GM19463 (cell line): Measurements from ENCODE around the gene UBFD1.
"Not testable (repeated sequence)": the region's sequence is repeated elsewhere in the genome, so short reads cannot be mapped to it uniquely, and the experiment has no call there.

ENCODE experiments used
- ATAC-seq: cut with Tn5 transposase; IDR thresholded peaks from one replicate; pipeline ENCODE4 v1.9.1; 2021; ENCODE audit warnings: mild to moderate bottlenecking, moderate library complexity; ENCODE audit not compliant: unreplicated experiment

Gene UBFD1, protein sequence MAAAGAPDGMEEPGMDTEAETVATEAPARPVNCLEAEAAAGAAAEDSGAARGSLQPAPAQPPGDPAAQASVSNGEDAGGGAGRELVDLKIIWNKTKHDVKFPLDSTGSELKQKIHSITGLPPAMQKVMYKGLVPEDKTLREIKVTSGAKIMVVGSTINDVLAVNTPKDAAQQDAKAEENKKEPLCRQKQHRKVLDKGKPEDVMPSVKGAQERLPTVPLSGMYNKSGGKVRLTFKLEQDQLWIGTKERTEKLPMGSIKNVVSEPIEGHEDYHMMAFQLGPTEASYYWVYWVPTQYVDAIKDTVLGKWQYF

DNA sequence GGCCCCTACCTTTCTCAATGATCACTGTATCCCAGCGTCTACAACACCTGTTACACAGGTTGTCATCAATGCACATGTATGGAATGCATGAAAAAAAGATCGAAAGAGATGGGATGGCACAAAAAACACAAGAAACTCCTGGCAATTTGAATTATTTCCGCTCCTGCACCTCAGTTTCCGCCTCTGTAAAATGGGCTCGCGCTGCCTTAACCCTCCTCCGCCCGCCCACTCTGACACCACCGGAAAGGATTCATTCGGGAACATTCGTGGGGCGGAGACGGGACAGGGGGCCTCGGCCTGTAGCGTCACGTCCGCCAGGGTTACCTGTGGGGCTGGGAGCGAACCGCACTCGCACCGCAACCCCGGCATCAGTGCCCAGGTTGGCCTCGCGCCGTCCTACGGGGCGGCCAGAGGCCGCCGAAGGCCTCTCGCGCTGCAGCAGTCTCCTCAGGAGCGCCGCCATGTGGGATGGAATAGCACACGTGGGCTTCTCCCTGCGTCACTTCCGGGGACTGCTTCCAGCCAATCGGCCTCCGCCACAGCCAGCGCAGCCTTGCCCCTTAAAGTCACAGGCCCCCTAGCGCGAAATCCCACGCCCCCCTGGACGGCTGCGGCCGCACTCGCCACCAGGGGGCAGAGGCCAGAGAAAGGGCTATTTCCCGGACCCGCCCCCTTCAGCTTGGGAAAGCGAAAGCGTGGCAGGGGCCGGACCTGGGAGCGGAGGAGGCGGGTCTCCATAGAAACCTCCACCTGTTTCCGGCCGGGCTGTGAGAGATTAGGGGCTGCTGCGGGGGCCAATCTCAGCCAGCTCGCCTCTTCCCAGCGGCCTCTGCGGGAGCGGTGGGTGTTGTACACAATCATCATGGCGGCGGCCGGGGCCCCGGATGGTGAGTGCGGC is at the start of gene UBFD1, which contains the start of gene EARS2:
Gene UBFD1, plus strand, starts transcription at position 847 of the 898 bp plus-strand sequence. Its CDS starts 16 bp downstream, at position 863.
Gene EARS2, minus strand, starts transcription at position 470 of the 898 bp plus-strand sequence. Its CDS starts 7 bp downstream, at position 463.
- ATAC-seq: peak; percentile 87

DNA sequence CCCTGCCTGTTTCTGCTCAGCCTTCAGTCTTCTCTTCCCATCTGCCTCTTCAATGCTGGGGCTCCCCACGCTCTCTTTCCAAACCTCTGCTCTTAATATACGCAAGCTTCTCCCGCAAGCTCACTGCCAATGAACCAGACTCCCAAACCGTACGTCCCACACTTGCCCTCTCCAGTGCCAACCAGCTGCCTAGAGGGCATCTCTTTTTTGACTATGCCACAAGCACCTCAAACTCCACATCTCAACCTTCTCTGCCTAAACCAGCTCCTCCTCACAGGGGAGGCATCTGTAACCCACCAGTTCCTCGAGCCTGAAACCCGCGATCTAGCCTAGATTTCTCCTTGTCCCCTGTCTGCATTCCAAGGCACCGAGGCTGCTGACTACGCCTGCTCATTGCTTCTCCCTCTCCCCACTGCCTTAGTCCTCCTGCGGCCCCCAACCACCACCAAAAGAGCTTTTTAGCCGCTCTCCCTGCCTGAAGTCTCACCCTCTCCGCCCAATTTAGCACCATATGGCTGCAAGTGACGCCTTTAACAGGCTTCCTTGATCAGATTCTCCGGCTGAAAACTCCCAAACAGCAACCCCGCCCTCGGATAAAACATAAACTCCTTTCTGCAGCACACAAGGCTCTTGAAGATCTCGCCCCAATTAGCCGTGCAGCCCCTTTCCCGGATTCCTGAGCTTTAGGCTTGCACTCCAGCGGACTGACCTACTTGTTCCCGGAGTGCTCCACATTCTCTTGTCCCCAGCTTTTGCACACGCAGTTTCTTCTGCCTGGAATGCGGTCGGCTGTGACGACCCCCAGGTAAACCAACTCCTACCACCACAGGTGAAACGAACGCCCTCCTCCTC is 48.7 kb upstream of the UBFD1 start:
- ATAC-seq: no peak

- no peak for ATAC-seq
These were observed 48.1 kb upstream of the UBFD1 start for GRCh38 chr16:23509441-23509754.

DNA sequence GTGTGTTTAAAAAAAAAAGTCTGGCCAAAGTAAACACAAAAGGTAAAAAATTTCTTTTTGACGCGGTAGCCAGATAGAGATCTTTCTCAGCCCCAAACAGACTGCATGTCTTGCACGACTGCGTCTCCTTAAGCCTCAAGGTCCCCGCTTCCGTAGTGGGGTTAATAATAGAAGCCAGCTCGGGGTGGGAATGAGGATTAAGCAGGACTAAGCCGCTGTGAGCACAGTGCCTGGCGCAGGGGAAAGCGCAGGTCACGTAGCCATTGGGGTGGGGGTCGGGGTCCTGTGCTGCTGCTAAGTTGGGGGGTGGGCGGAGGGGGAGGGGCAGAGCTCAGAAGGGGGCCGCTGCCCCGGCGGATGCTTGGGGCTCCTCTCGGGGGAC is 47.8 kb upstream of the UBFD1 start:
- ATAC-seq: peak; percentile 6

- peak; percentile 73 for ATAC-seq
These were observed 47.2 kb upstream of the UBFD1 start, which contains the start of gene GGA2 for GRCh38 chr16:23510164-23510914. GGA2 (minus strand) TSS chr16:23510494; CDS start chr16:23510411, 83 bp downstream.

GRCh38 chr16:23510915-23511270 is 46.6 kb upstream of the UBFD1 start:
- not testable (repeated sequence) for ATAC-seq

- ATAC-seq: no peak
These were observed 45.8 kb upstream of the UBFD1 start for GRCh38 chr16:23511731-23512130.

- no peak for ATAC-seq
These were observed 45.3 kb upstream of the UBFD1 start for GRCh38 chr16:23512168-23512695.

DNA sequence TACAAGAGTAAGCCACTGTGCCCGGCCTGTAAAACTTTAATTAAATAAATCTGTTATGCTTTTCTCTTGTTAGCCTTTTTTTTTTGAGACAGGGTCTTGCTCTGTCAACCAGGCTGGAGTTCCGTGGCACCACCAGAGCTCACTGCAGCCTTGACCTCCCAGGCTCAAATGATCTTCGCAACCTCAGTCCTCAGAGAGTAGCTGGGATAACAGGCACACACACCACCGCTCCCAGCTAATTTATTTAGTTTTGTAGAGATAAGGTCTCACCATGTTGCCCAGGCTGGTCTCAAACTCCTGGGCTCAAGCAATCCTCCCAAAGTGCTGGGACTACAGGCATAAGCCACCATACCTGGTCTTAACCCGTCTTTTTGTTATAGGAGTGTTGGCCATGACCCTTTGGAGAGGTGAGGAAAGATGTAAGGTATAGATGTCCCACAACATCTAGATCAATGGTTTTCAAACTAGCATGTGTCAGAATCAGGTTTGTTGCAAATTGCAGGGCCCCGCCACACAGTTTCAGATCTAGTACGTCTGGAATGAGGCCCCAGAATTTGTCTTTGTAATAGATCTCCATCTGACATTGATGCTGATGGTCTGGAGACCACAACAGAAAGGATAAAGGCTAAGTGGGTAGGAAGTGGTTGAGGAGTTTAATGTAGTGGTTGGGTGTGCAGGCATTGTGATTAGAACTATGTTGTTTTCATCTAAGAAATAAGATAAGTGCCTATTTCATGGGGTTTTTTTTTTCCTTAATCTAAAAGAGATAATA is 43.0 kb upstream of the UBFD1 start:
- no peak for ATAC-seq

- ATAC-seq: no peak
These were observed 41.6 kb upstream of the UBFD1 start for GRCh38 chr16:23515881-23516280.

DNA sequence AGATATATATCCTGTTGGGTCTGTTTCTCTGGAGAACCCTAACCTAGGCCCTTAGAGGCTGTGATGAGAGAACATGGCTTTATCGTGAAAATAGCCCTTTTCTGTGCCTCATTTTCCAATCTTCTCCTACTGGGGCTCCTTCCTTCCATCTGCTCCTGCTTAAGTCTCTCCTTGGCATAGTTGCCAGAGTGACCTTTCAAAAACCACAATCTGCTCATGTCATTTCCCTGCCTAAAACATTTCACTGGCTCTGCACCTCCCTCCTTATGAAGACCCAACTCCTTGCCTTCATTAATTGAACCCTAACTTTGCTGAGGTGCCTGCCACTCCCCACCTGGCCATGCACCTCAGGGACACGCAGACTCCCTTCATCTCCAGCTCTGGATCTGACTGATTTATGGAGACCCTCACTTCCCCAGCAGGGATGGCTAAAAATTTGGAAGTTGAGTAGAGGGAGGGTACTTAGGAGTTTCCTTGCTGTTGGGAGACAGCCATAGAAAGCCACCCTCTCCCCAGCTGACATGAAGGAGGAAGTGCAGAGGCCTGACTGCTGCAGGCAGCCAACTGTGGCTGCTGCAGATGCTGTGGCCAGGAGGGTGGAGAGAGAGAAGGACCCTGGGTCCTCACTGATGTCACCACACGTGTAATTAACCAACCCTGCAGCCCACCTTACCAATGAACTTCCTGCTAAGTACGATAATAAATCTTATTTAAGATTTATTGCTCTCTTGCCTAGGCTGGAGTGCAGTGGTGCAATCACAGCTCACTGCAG is 41.0 kb upstream of the UBFD1 start:
- no peak for ATAC-seq

DNA sequence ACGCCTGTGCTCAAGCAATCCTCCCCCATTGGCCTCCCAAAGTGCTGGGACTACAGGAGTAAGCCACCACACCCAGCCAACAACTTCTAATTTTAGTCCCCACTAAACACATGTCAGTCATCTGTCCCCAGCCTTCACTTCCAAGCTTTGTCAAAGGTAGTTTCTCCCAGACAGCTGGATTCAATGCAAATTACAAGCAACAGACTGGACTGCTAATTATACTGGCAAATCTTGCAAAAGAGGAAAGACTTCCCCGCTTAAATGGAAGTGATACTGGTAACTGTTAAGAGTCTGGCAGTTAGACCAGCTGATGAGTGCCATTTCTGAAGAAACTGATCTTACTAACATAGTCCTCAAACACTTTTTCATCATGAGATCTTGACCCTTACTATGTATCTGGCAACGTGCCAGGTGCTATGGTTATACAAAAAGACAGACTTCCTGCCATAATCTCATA is 39.1 kb upstream of the UBFD1 start:
- ATAC-seq: peak; percentile 51

- ATAC-seq: no peak
These were observed 38.2 kb upstream of the UBFD1 start for GRCh38 chr16:23519282-23519681.

GRCh38 chr16:23520500-23520899 is 37.0 kb upstream of the UBFD1 start:
- ATAC-seq: no peak

DNA sequence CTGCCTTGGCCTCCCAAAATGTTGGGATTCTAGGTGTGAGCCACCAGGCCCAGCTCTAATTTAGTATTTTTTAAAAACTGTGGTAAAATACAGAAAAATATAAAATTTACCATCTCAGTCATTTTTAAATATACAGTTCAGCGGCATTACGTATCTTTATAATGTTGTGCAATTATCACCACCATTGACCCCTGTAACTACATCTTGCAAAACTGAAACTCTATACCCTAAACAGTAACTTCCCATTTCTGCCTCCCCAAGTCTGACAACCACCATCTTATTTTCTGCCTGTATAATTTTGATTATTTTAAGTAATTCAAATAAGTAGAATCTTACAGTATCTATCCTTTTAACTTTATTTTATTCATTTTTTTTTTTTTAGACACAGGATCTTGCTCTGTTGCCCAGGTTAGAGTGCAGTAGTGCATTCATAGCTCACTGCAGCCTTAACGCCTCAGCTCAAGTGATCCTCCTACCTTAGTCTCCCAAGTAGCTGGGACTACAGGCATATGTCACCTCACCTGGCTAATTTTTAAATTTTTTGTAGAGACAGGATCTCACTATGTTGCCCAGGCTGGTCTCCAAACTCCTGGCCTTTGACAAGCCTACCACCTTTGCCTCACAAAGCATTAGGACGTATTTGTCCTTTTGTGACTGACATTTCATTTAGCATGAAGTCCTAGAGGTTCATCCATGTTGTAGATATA is 36.3 kb upstream of the UBFD1 start:
- ATAC-seq: no peak

DNA sequence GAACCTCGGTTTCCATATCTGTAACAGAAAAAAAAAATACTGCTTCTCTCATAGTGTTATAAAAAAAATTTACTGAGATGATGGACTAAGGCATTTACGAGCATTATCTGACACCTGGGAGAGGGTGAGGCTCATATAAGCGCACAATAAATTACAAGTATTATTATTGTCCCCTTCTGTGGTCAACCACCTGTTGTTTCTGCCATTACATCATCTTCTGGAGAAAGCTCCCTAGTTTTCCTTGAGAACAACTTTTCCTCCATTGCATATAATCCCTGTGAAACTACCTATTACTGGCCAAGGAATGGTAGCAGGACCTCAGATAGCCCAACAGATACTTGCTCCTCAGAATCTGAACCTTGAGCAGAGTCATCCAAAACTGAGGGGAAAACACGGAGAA is 35.6 kb upstream of the UBFD1 start:
- no peak for ATAC-seq

GRCh38 chr16:23523321-23523720 is 34.2 kb upstream of the UBFD1 start:
- no peak for ATAC-seq

GRCh38 chr16:23523876-23524385 is 33.6 kb upstream of the UBFD1 start:
- no peak for ATAC-seq
